Breast epithelium (tissue), 3 donors: ENCODE results near the gene KIT.

Experiments
- POLR2A ChIP-seq: fragments of 450-650 bp; IDR thresholded peaks from one replicate; pipeline ENCODE4 v1.6.1; 2016; ENCODE audit warnings: antibody characterized with exemption, mild to moderate bottlenecking, moderate library complexity
- POLR2AphosphoS5 ChIP-seq, 3 donors: sonication (generic); formaldehyde crosslinking; IDR thresholded peaks; one replicate each; pipeline ENCODE4 v1.6.1; 2017; ENCODE audit warnings: antibody characterized with exemption in 3 of 3
- TF ChIP-seq, protein P1 (sequence below), 3 donors: fragments of 450-650 bp; IDR thresholded peaks; one replicate each; pipeline ENCODE4 v1.5.1; 2016 to 2017; ENCODE audit warnings: antibody characterized with exemption in 3 of 3, mild to moderate bottlenecking in 3 of 3, moderate library complexity in 3 of 3

- TF ChIP-seq POLR2AphosphoS5 (IDR thresholded peaks at IDR 0.05): no peak
- TF ChIP-seq, protein P1, sequence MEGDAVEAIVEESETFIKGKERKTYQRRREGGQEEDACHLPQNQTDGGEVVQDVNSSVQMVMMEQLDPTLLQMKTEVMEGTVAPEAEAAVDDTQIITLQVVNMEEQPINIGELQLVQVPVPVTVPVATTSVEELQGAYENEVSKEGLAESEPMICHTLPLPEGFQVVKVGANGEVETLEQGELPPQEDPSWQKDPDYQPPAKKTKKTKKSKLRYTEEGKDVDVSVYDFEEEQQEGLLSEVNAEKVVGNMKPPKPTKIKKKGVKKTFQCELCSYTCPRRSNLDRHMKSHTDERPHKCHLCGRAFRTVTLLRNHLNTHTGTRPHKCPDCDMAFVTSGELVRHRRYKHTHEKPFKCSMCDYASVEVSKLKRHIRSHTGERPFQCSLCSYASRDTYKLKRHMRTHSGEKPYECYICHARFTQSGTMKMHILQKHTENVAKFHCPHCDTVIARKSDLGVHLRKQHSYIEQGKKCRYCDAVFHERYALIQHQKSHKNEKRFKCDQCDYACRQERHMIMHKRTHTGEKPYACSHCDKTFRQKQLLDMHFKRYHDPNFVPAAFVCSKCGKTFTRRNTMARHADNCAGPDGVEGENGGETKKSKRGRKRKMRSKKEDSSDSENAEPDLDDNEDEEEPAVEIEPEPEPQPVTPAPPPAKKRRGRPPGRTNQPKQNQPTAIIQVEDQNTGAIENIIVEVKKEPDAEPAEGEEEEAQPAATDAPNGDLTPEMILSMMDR (IDR thresholded peaks at IDR 0.05): no peak
- TF ChIP-seq POLR2A: no peak
These were observed 3.4 kb downstream of the KIT start for GRCh38 chr4:54661169-54661568.
